ENCODE measurements around the gene MICALL2.
A peak's percentile ranks its signal among the peaks of the same experiment; 100 is the strongest.

MICALL2 gene

DNA sequence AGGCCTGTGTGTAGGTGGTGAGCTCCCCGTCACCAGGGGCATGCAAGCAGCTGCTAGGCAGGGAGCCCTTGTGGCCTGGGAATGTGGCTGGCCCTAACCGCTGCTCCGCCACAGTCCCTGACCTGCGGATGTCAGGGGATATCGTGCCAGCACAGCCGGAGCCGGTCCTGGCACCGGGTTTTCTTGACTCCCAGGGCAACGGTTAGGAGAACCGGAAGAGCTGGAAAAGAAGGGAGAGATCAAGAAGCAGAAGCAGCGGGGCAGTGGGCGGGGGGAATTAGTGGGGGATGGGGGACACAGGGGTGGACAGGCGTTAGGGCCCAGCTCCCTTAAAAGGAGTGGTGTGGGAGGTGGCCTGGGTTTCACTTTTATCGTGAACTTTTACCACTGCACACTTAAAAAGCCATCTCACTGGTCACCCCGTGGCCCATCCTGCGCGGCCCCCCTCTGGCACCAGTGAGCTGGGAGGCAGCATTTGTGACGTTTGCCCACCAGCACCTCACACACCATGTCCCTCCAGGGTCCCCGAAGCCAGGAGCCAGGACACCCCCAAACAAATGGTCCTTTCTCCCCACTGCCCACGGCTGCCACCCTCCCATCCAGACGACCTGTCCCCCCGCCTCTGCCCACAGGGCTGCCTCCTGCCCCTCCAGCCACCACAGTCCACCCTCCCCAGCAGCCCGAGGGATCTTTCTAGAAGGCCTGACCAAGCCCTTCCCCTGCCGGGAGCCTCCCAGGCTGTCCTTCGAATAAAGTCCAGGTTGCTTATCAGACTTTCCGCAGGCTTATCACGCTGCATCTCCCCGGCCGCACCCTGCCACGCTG is 1.8 kb upstream of the MICALL2 start:
- DNase-seq (ENCODE audit: insufficient read length, low spot score) = no peak
- FAIRE-seq = no peak
- TF ChIP-seq, protein P1, sequence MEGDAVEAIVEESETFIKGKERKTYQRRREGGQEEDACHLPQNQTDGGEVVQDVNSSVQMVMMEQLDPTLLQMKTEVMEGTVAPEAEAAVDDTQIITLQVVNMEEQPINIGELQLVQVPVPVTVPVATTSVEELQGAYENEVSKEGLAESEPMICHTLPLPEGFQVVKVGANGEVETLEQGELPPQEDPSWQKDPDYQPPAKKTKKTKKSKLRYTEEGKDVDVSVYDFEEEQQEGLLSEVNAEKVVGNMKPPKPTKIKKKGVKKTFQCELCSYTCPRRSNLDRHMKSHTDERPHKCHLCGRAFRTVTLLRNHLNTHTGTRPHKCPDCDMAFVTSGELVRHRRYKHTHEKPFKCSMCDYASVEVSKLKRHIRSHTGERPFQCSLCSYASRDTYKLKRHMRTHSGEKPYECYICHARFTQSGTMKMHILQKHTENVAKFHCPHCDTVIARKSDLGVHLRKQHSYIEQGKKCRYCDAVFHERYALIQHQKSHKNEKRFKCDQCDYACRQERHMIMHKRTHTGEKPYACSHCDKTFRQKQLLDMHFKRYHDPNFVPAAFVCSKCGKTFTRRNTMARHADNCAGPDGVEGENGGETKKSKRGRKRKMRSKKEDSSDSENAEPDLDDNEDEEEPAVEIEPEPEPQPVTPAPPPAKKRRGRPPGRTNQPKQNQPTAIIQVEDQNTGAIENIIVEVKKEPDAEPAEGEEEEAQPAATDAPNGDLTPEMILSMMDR (IDR thresholded peaks at IDR 0.05; ENCODE audit: insufficient read depth, missing control alignments) = no peak

DNA sequence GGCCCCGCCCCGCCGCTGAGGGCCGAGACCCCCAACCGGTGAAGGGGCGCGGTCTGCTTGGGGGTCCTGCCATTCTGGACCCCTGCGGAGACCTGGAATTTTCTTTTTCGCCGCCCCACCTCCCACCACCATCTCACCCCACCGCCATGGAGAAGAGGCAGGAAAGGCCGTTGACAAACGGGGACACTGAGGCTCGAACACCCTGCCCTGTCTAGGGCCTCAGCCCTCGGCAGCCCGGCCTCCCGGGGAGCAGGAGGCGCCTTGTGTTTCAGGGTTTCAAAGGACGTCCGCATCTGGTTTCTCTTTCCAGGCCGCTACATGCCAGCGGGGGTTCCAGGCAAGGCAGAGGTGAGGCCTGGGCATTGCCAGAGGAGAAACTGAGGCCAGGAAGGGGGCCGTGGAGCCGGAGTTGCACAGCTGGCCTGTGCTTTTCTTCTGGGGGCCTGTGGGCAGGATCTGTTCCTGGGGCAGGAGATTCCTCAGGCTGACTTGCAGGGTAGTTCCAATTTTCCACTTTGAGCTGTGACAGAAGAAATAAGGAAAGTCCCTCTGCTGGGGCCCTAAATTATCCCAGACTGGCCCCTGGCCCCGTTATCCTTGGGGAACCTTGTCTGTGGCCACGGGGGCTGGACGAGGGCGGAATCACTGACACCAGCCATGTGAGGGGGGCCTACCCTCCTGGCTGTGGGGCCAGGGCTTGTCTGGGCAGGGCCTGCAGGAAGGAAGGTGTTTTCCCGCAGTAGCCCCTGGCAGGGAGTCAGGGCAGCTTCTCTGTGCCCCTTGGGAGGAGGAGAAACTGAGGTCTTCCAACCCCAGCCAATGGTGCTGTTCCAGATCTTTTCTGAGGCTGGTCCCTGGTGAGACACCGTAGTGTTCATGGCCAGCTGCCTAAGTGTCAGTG is 900 bp upstream of the MICALL2 start:
- FAIRE-seq = no peak
- TF ChIP-seq, protein P1 (IDR thresholded peaks at IDR 0.05; ENCODE audit: insufficient read depth, missing control alignments) = no peak

DNA sequence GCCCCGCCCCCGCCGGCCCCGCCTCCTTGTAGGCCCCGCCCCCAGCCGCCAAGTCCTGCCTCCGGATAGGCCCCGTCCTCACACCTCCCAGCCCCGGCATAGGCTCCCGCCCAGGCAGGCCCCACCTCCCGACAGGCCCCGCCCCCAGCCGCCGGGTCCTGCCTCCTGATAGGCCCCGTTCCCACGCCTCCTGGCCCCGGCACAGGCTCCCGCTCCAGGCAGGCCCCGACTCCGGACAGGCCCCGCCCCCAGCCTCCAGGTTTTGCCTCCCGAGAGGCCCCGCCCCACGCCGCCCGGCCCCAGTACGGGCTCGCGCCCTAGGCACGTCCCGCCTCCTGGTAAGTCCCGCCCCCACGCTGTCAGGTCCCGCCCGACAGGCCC is 232 bp upstream of the MICALL2 start:
- TF ChIP-seq, protein P1 (IDR thresholded peaks at IDR 0.05; ENCODE audit: insufficient read depth, missing control alignments) = no peak
- DNase-seq (ENCODE audit: insufficient read length, low spot score) = peak; percentile 100
- no peak for FAIRE-seq

More for the DNA sequence above, 900 bp upstream of the MICALL2 start:
- DNase-seq (ENCODE audit: insufficient read length, low spot score) = no peak

DNA sequence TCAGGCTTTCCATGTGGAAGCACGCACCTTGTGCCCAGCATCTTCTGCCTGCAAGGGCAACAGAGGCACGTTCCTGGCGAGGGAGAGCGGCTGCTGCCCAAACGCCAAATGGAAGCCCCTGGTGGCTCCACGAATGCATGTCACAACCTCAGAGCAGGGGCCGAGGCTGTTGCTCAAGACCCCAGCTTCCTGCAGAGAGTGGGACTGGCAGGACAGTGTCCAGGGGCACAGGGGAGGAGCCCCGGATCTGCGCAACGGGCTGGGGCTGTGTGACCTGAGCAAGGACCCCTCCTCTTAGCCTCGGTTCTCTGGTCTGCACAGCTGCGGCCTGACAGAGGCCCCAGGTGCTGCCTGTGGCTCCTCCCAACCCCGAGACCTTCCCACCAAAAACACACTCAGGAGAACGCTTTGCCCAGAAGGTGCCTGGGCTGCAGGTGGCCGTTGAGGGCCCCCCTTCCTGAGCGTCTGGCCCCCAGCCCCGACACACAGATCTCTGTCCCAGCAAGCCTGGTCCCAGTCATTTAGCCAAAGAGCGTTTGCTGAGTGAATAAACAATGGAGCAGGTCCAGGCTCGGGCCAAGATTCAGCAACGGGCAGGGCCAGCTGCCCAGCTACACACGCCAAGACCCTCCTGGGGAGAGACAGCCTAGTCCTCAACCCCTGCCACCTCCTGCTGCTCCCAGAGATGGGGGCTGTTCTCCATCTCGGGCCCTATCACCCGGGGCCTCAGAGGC is 1.2 kb downstream of the MICALL2 start:
- DNase-seq (ENCODE audit: insufficient read length, low spot score) = no peak
- TF ChIP-seq, protein P1 (IDR thresholded peaks at IDR 0.05; ENCODE audit: insufficient read depth, missing control alignments) = no peak
- FAIRE-seq = no peak

DNA sequence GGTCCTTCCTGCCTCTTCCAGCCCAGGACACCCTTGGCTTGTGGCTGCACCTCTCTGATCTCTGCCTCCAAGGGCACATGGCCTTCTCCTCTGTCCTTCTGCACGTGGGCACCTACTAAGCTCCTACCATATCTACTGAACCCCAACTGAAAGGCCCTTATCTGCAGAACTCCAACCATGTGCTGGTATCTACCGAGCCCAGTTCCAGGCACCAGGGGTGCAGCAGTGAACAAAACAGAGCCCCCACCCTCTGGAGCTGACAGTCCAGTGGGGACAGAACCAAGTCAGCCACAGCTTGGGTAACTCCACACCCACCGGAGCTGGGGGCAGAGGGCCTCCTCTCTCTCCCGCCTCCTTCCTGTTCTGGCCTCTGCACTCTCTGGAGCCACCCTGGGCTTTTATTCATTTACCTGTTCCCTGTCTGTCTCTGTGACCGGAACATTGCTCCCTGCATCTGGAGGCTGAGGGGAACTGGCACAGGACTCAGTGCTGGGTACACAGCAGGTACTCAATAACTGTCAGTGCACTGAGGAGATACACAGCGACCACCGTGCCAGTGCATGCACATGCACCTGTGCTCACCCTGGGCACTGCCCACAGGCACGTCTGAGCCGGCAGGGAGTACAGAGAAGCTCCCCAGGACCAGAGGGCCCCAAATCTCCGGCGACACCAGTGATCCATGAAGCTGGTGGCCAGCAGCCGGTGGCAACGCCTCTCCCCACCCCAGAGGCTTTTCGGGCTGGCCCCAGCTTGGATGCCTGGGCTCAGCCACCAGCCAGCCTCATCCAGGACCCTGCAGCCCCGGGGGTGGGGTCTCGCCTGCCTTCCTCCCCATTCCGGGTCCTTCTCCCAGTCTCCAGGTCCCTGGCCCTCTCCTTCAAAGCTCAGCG is 2.0 kb downstream of the MICALL2 start:
- FAIRE-seq (no peak), DNase-seq (ENCODE audit: insufficient read length, low spot score) (no peak)
- TF ChIP-seq, protein P1 (IDR thresholded peaks at IDR 0.05; ENCODE audit: insufficient read depth, missing control alignments) = no peak

DNA sequence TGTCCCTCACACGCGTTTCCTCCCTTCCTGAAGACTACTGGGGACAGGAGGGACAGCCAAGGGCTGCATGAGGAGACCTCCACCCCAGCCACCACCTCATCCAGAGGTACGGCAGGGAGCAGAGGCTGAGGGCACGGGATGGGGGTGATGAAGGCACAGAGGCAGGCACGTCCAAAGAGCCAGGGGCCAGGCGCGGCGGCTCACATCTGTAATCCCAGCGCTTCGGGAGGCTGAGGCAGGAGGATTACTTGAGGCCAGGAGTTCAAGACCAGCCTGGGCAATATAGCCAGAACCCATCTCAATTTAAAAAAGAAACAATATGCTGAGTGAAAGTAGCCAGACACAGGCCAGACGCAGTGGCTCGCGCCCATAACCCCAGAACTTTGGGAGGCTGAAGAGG is 3.3 kb downstream of the MICALL2 start:
- FAIRE-seq (no peak), DNase-seq (ENCODE audit: insufficient read length, low spot score) (no peak)
- TF ChIP-seq, protein P1 (IDR thresholded peaks at IDR 0.05; ENCODE audit: insufficient read depth, missing control alignments) = no peak

Measured in D721Med (cell line).